ENCODE results near the gene SLC26A11.

DNA sequence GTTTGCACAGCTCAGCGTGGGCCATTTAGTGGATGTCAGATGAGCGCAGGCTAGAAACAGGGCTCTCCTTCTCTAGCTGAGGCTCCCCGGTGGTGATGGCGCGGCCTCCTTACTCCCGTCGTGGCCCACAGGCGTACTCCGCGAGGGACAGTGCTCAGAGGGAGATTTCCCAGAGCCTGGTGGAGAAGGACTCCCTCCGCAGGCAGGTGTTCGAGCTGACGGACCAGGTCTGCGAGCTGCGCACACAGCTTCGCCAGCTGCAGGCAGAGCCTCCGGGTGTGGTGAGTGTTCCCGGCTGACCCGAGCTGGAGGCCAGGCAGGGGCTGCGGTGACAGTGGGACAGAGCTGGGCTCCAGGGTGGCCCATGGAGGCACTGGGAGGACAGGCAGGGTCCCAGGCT lies 29.0 kb upstream of the SLC26A11 start:
- TF ChIP-seq, protein P1, sequence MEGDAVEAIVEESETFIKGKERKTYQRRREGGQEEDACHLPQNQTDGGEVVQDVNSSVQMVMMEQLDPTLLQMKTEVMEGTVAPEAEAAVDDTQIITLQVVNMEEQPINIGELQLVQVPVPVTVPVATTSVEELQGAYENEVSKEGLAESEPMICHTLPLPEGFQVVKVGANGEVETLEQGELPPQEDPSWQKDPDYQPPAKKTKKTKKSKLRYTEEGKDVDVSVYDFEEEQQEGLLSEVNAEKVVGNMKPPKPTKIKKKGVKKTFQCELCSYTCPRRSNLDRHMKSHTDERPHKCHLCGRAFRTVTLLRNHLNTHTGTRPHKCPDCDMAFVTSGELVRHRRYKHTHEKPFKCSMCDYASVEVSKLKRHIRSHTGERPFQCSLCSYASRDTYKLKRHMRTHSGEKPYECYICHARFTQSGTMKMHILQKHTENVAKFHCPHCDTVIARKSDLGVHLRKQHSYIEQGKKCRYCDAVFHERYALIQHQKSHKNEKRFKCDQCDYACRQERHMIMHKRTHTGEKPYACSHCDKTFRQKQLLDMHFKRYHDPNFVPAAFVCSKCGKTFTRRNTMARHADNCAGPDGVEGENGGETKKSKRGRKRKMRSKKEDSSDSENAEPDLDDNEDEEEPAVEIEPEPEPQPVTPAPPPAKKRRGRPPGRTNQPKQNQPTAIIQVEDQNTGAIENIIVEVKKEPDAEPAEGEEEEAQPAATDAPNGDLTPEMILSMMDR (IDR thresholded peaks at IDR 0.05) = no peak
- TF ChIP-seq ZFX (IDR thresholded peaks at IDR 0.05; ENCODE audit: borderline replicate concordance) = no peak

All from 22Rv1 (cell line).